ENCODE results near the gene DNAH10. TPM values are rescaled to one million over a fixed set of nuclear protein-coding genes. Genes with fewer than 3 reads are reported as not detected.

Gene DNAH10
- total and polyA plus RNA-seq, 2 experiments from 2014 or later, result 0.11 to 0.44 TPM

GRCh38 chr12:123976227-123976826 is 214.2 kb downstream of the DNAH10 start:
- no peaks in the 10 kb centered on the region for H3K9me3 ChIP-seq (ENCODE audit: low read depth)
- H3K9ac ChIP-seq, result no peak overlapping the region
- no peak for DNase-seq
- H3K4me2 ChIP-seq (ENCODE audit: unreplicated experiment), result no peak overlapping the region
- TF ChIP-seq EZH2phosphoT487 (IDR thresholded peaks at IDR 0.05; ENCODE audit: insufficient read depth, low read depth), result no peak
- TF ChIP-seq EZH2 (IDR thresholded peaks at IDR 0.05; ENCODE audit: insufficient read depth, poor library complexity, severe bottlenecking), result no peak
- no peaks in the 10 kb centered on the region for H4K20me1 ChIP-seq (ENCODE audit: insufficient read depth)
- 97 to 98% methylated on average over 7 of the region's 7 CpGs for WGBS, 2 experiments (ENCODE audit: low coverage in 1 of 2, low lambda C conversion rate in 2 of 2, missing lambda C conversion rate in 2 of 2)
- peaks cover 4% of the 10 kb centered on the region; the same call in 1 of the 2 replicates for H3F3A ChIP-seq (ENCODE audit: insufficient read depth)
- peaks cover 6% of the 10 kb centered on the region for H3K4me1 ChIP-seq (ENCODE audit: insufficient read depth)
- H3K27me3 ChIP-seq (replicated peaks; ENCODE audit: insufficient read depth), result no peaks in the 10 kb centered on the region
- H3K36me3 ChIP-seq (ENCODE audit: low read depth), result no peaks in the 10 kb centered on the region
- no peak overlapping the region for H3K27ac ChIP-seq
- H3K4me3 ChIP-seq, result no peak overlapping the region
- H3K79me2 ChIP-seq (ENCODE audit: insufficient read depth), result peaks cover 57% of the 10 kb centered on the region
- in situ Hi-C loops (cut with MboI), result no loop called here
- no peaks in the 10 kb centered on the region for H3K9me2 ChIP-seq (ENCODE audit: insufficient read depth)
- H2AFZ ChIP-seq, result no peak overlapping the region

- no peaks in the 10 kb centered on the region for H3F3A ChIP-seq (ENCODE audit: insufficient read depth)
- H2AFZ ChIP-seq, result no peak overlapping the region
- DNase-seq, result no peak
- no peaks in the 10 kb centered on the region for H3K9me3 ChIP-seq (ENCODE audit: low read depth)
- no peak overlapping the region for H3K4me2 ChIP-seq (ENCODE audit: unreplicated experiment)
- WGBS, 2 experiments (ENCODE audit: low coverage in 1 of 2, low lambda C conversion rate in 2 of 2, missing lambda C conversion rate in 2 of 2), result 97 to 98% methylated on average over 6 of the region's 6 CpGs
- H3K9me2 ChIP-seq (ENCODE audit: insufficient read depth), result no peaks in the 10 kb centered on the region
- no peak overlapping the region for H3K9ac ChIP-seq
- no peaks in the 10 kb centered on the region for H4K20me1 ChIP-seq (ENCODE audit: insufficient read depth)
- peaks cover 53% of the 10 kb centered on the region for H3K79me2 ChIP-seq (ENCODE audit: insufficient read depth)
- H3K36me3 ChIP-seq (ENCODE audit: low read depth), result no peaks in the 10 kb centered on the region
- H3K27ac ChIP-seq, result no peak overlapping the region
- H3K4me3 ChIP-seq, result no peak overlapping the region
- in situ Hi-C loops (cut with MboI), result no loop called here
- H3K4me1 ChIP-seq (ENCODE audit: insufficient read depth), result no peaks in the 10 kb centered on the region
- TF ChIP-seq EZH2 (IDR thresholded peaks at IDR 0.05; ENCODE audit: insufficient read depth, poor library complexity, severe bottlenecking) (no peak), EZH2phosphoT487 (IDR thresholded peaks at IDR 0.05; ENCODE audit: insufficient read depth, low read depth) (no peak)
- no peaks in the 10 kb centered on the region for H3K27me3 ChIP-seq (replicated peaks; ENCODE audit: insufficient read depth)
Measured at GRCh38 chr12:123979566-123979965, 217.5 kb downstream of the DNAH10 start.

- no peaks in the 10 kb centered on the region for H3K27me3 ChIP-seq (replicated peaks; ENCODE audit: insufficient read depth)
- no peak overlapping the region for H3K9ac ChIP-seq
- H3K4me1 ChIP-seq (ENCODE audit: insufficient read depth), result no peaks in the 10 kb centered on the region
- H3K27ac ChIP-seq, result no peak overlapping the region
- no peaks in the 10 kb centered on the region for H3K9me3 ChIP-seq (ENCODE audit: low read depth)
- H3F3A ChIP-seq (ENCODE audit: insufficient read depth), result no peaks in the 10 kb centered on the region
- H3K4me3 ChIP-seq, result no peak overlapping the region
- DNase-seq, result no peak
- H3K79me2 ChIP-seq (ENCODE audit: insufficient read depth), result peaks cover 57% of the 10 kb centered on the region
- no peak overlapping the region for H3K4me2 ChIP-seq (ENCODE audit: unreplicated experiment)
- H3K9me2 ChIP-seq (ENCODE audit: insufficient read depth), result no peaks in the 10 kb centered on the region
- no peaks in the 10 kb centered on the region; the same call in 1 of the 2 replicates for H3K36me3 ChIP-seq (ENCODE audit: low read depth)
- TF ChIP-seq EZH2phosphoT487 (IDR thresholded peaks at IDR 0.05; ENCODE audit: insufficient read depth, low read depth) (no peak), EZH2 (IDR thresholded peaks at IDR 0.05; ENCODE audit: insufficient read depth, poor library complexity, severe bottlenecking) (no peak)
- H4K20me1 ChIP-seq (ENCODE audit: insufficient read depth), result no peaks in the 10 kb centered on the region
- in situ Hi-C loops (cut with MboI), result loop anchor here (10.0 kb wide), 1 partner anchor 177 kb away; no protein-coding TSS in a partner anchor
- H2AFZ ChIP-seq, result no peak overlapping the region
- 89 to 91% methylated on average over 7 of the region's 7 CpGs for WGBS, 2 experiments (ENCODE audit: low coverage in 1 of 2, low lambda C conversion rate in 2 of 2, missing lambda C conversion rate in 2 of 2)
Measured at GRCh38 chr12:123982269-123982668, 220.2 kb downstream of the DNAH10 start.

GRCh38 chr12:123983822-123984485 is 221.9 kb downstream of the DNAH10 start:
- WGBS, 2 experiments (ENCODE audit: low coverage in 1 of 2, low lambda C conversion rate in 2 of 2, missing lambda C conversion rate in 2 of 2), result 41 to 43% methylated on average over 7 of the region's 7 CpGs
- H3K9me3 ChIP-seq (ENCODE audit: low read depth), result no peaks in the 10 kb centered on the region
- H3K36me3 ChIP-seq (ENCODE audit: low read depth), result peaks cover 9% of the 10 kb centered on the region
- H3K9ac ChIP-seq, result no peak overlapping the region
- H3K4me2 ChIP-seq (ENCODE audit: unreplicated experiment), result no peak overlapping the region
- no peak overlapping the region for H2AFZ ChIP-seq
- H3K79me2 ChIP-seq (ENCODE audit: insufficient read depth), result peaks cover 48% of the 10 kb centered on the region
- TF ChIP-seq EZH2 (IDR thresholded peaks at IDR 0.05; ENCODE audit: insufficient read depth, poor library complexity, severe bottlenecking), result no peak
- no peaks in the 10 kb centered on the region for H3F3A ChIP-seq (ENCODE audit: insufficient read depth)
- H3K27ac ChIP-seq, result no peak overlapping the region
- no peaks in the 10 kb centered on the region for H3K27me3 ChIP-seq (replicated peaks; ENCODE audit: insufficient read depth)
- peak; percentile 85 for DNase-seq
- H3K4me1 ChIP-seq (ENCODE audit: insufficient read depth), result no peaks in the 10 kb centered on the region
- no peak overlapping the region for H3K4me3 ChIP-seq
- in situ Hi-C loops (cut with MboI), result loop anchor here (10.0 kb wide), 1 partner anchor 179 kb away; no protein-coding TSS in a partner anchor
- H3K9me2 ChIP-seq (ENCODE audit: insufficient read depth), result no peaks in the 10 kb centered on the region
- no peaks in the 10 kb centered on the region for H4K20me1 ChIP-seq (ENCODE audit: insufficient read depth)
